Midbrain (tissue), 1 donor: ENCODE results near the gene GIN1.

Experiments used
- DNase-seq: peaks from one replicate; lab custom pipeline; 2025; lab: John Stamatoyannopoulos, UW

Gene GIN1

DNA sequence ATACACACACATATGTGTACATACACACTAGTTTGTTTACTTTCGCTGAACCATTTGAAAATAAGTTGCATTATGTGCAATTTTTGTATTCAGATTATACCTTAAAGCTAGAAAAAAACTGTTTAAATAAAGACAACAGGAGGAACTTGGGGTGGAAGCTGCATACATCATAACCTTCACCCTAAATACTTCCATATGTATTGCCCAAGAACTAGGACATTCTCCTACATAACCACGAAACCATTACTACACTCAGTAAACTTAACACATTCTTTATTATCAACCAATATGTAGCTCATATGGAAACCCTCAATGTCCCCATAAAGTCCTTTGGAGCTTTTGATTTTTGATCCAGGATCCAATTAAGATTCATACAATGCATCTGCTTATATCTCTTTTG is 83.3 kb downstream of the GIN1 start:
- DNase-seq, result no peak
